Activated T-cell treated with anti-CD3 and anti-CD28 coated beads, Interleukin-2, amount 50 U/mL, for 4 hours (primary cell): Measurements from ENCODE around the gene EPS8. TPM values are rescaled to one million over a fixed set of nuclear protein-coding genes. Genes with fewer than 3 reads are reported as not detected.

Source experiments
- ATAC-seq, 2 donors: fragments of 200-7000 bp; cut with Tn5 transposase; one replicate each; pipeline ENCODE4 v1.10.0; 2021
- DNase-seq: peaks from one replicate; pipeline ENCODE4 v3.0.0-alpha.2; 2020
- H3K27me3 Mint-ChIP-seq: one replicate; pipeline ENCODE4 v1.8.0; 2021; ENCODE audit warnings: low read depth, mixed read lengths
- H3K36me3 Mint-ChIP-seq: one replicate; pipeline ENCODE4 v1.8.0; 2022; ENCODE audit warnings: mixed read lengths; ENCODE audit not compliant: insufficient read depth
- H3K4me1 Mint-ChIP-seq: one replicate; pipeline ENCODE4 v1.8.0; 2021; ENCODE audit warnings: low read depth, mixed read lengths
- H3K4me3 Mint-ChIP-seq: one replicate; pipeline ENCODE4 v1.8.0; 2021; ENCODE audit warnings: mild to moderate bottlenecking, moderate library complexity, mixed read lengths
- H3K9me3 Mint-ChIP-seq: one replicate; pipeline ENCODE4 v1.8.0; 2021; ENCODE audit warnings: mixed read lengths
- total RNA-seq, 3 donors: library from RNA; stranded (reverse); gene quantifications; one replicate each; pipeline ENCODE4 v1.2.1, GENCODE V29; 2021

The EPS8 gene
- total RNA-seq, 3 donors from 2014 or later = 0.73 to 1.4 (median 0.95) TPM

- Mint-ChIP-seq H3K9me3 (no peaks in the 10 kb centered on the region), H3K4me3 (no peak overlapping the region), H3K4me1 (no peaks in the 10 kb centered on the region), H3K36me3 (no peaks in the 10 kb centered on the region), H3K27me3 (no peaks in the 10 kb centered on the region)
- DNase-seq (no peak), ATAC-seq (no peak)
Measured at GRCh38 chr12:15662983-15663659, 126.1 kb downstream of the EPS8 start.

GRCh38 chr12:15662303-15662980 lies 126.7 kb downstream of the EPS8 start:
- Mint-ChIP-seq H3K4me1 (no peaks in the 10 kb centered on the region), H3K9me3 (no peaks in the 10 kb centered on the region), H3K4me3 (no peak overlapping the region), H3K36me3 (no peaks in the 10 kb centered on the region), H3K27me3 (no peaks in the 10 kb centered on the region)
- ATAC-seq (no peak), DNase-seq (no peak)

GRCh38 chr12:15651371-15651770 lies 137.8 kb downstream of the EPS8 start:
- no peak overlapping the region for H3K4me3 Mint-ChIP-seq
- no peaks in the 10 kb centered on the region for H3K27me3 Mint-ChIP-seq
- ATAC-seq (no peak), DNase-seq (no peak)
- H3K36me3 Mint-ChIP-seq = no peaks in the 10 kb centered on the region
- H3K9me3 Mint-ChIP-seq = no peaks in the 10 kb centered on the region
- H3K4me1 Mint-ChIP-seq = no peaks in the 10 kb centered on the region

- Mint-ChIP-seq H3K36me3 (no peaks in the 10 kb centered on the region), H3K4me1 (no peaks in the 10 kb centered on the region), H3K9me3 (no peaks in the 10 kb centered on the region), H3K4me3 (no peak overlapping the region), H3K27me3 (no peaks in the 10 kb centered on the region)
- DNase-seq = no peak
- ATAC-seq = no peak
Measured at GRCh38 chr12:15650399-15651128, 138.6 kb downstream of the EPS8 start.

- DNase-seq = no peak
- H3K36me3 Mint-ChIP-seq = no peaks in the 10 kb centered on the region
- H3K4me3 Mint-ChIP-seq = no peak overlapping the region
- no peak for ATAC-seq
- no peaks in the 10 kb centered on the region for H3K27me3 Mint-ChIP-seq
- no peaks in the 10 kb centered on the region for H3K4me1 Mint-ChIP-seq
- H3K9me3 Mint-ChIP-seq = no peaks in the 10 kb centered on the region
Measured at GRCh38 chr12:15649347-15649746, 139.8 kb downstream of the EPS8 start.

- no peaks in the 10 kb centered on the region for H3K36me3 Mint-ChIP-seq
- H3K4me3 Mint-ChIP-seq = no peak overlapping the region
- H3K27me3 Mint-ChIP-seq = peaks cover 1% of the 10 kb centered on the region
- ATAC-seq = no peak
- DNase-seq = no peak
- no peaks in the 10 kb centered on the region for H3K4me1 Mint-ChIP-seq
- H3K9me3 Mint-ChIP-seq = no peaks in the 10 kb centered on the region
Measured at GRCh38 chr12:15648558-15648957, 140.6 kb downstream of the EPS8 start.

- no peak for DNase-seq
- Mint-ChIP-seq H3K27me3 (peaks cover 1% of the 10 kb centered on the region), H3K9me3 (no peaks in the 10 kb centered on the region), H3K36me3 (no peaks in the 10 kb centered on the region), H3K4me1 (no peaks in the 10 kb centered on the region), H3K4me3 (no peak overlapping the region)
- no peak for ATAC-seq
Measured at GRCh38 chr12:15646581-15646980, 142.6 kb downstream of the EPS8 start.

GRCh38 chr12:15644700-15645099 lies 144.5 kb downstream of the EPS8 start:
- ATAC-seq = no peak
- no peaks in the 10 kb centered on the region for H3K9me3 Mint-ChIP-seq
- no peak for DNase-seq
- H3K36me3 Mint-ChIP-seq = no peaks in the 10 kb centered on the region
- H3K27me3 Mint-ChIP-seq = peaks cover 1% of the 10 kb centered on the region
- H3K4me1 Mint-ChIP-seq = no peaks in the 10 kb centered on the region
- H3K4me3 Mint-ChIP-seq = no peak overlapping the region

- H3K4me1 Mint-ChIP-seq = no peaks in the 10 kb centered on the region
- no peaks in the 10 kb centered on the region for H3K27me3 Mint-ChIP-seq
- no peak for ATAC-seq
- no peak overlapping the region for H3K4me3 Mint-ChIP-seq
- no peaks in the 10 kb centered on the region for H3K36me3 Mint-ChIP-seq
- H3K9me3 Mint-ChIP-seq = no peaks in the 10 kb centered on the region
- no peak for DNase-seq
Measured at GRCh38 chr12:15638231-15638630, 151.0 kb downstream of the EPS8 start.

- no peaks in the 10 kb centered on the region for H3K36me3 Mint-ChIP-seq
- H3K4me3 Mint-ChIP-seq = no peak overlapping the region
- ATAC-seq (no peak), DNase-seq (no peak)
- no peaks in the 10 kb centered on the region for H3K4me1 Mint-ChIP-seq
- H3K27me3 Mint-ChIP-seq = no peaks in the 10 kb centered on the region
- no peaks in the 10 kb centered on the region for H3K9me3 Mint-ChIP-seq
Measured at GRCh38 chr12:15636060-15636890, 152.9 kb downstream of the EPS8 start.

- no peaks in the 10 kb centered on the region for H3K27me3 Mint-ChIP-seq
- ATAC-seq = no peak
- no peaks in the 10 kb centered on the region for H3K36me3 Mint-ChIP-seq
- no peaks in the 10 kb centered on the region for H3K9me3 Mint-ChIP-seq
- no peaks in the 10 kb centered on the region for H3K4me1 Mint-ChIP-seq
- DNase-seq = no peak
- no peak overlapping the region for H3K4me3 Mint-ChIP-seq
Measured at GRCh38 chr12:15634010-15634683, 155.0 kb downstream of the EPS8 start.

GRCh38 chr12:15633201-15633600 lies 156.0 kb downstream of the EPS8 start:
- ATAC-seq (no peak), DNase-seq (no peak)
- H3K4me1 Mint-ChIP-seq = no peaks in the 10 kb centered on the region

GRCh38 chr12:15632708-15633107 lies 156.5 kb downstream of the EPS8 start:
- DNase-seq (no peak), ATAC-seq (no peak)
- Mint-ChIP-seq H3K9me3 (no peaks in the 10 kb centered on the region), H3K36me3 (no peaks in the 10 kb centered on the region), H3K27me3 (no peaks in the 10 kb centered on the region), H3K4me1 (no peaks in the 10 kb centered on the region), H3K4me3 (no peak overlapping the region)

More at GRCh38 chr12:15633201-15633600, 156.0 kb downstream of the EPS8 start:
- Mint-ChIP-seq H3K4me3 (no peak overlapping the region), H3K27me3 (no peaks in the 10 kb centered on the region), H3K36me3 (no peaks in the 10 kb centered on the region), H3K9me3 (no peaks in the 10 kb centered on the region)
